SK-N-SH treated with all-trans-retinoic acid at 6 μM for 48 hours (cell line): ENCODE results near the gene ZNF391.

ENCODE experiments used
- ATAC-seq: fragments of 200-7000 bp; cut with Tn5 transposase; 3 replicates; pipeline ENCODE4 v1.9.1; 2020; ENCODE audit warnings: mild to moderate bottlenecking, moderate library complexity
- BACH2 ChIP-seq: fragments of 250-450 bp; sonication (Bioruptor Pico); IDR thresholded peaks from 2 replicates; pipeline ENCODE4 v1.9.0; 2021; ENCODE audit warnings: mild to moderate bottlenecking, borderline replicate concordance
- CREB5 ChIP-seq: fragments of 250-450 bp; sonication (Bioruptor Pico); IDR thresholded peaks from 2 replicates; pipeline ENCODE4 v1.5.1; 2020; ENCODE audit warnings: low read depth, mild to moderate bottlenecking, moderate library complexity
- CSDC2 ChIP-seq: fragments of 250-450 bp; sonication (Bioruptor Pico); IDR thresholded peaks from 2 replicates; pipeline ENCODE4 v1.5.0; 2020; ENCODE audit warnings: mild to moderate bottlenecking, moderate library complexity
- ESRRG ChIP-seq: fragments of 250-450 bp; sonication (Bioruptor Pico); IDR thresholded peaks from 2 replicates; pipeline ENCODE4 v1.6.1; 2021; ENCODE audit warnings: mild to moderate bottlenecking
- GLIS3 ChIP-seq: fragments of 250-450 bp; sonication (Bioruptor Pico); IDR thresholded peaks from 2 replicates; pipeline ENCODE4 v1.5.0; 2020; ENCODE audit warnings: mild to moderate bottlenecking, moderate library complexity
- ISL1 ChIP-seq: fragments of 250-450 bp; sonication (Bioruptor Pico); IDR thresholded peaks from 2 replicates; pipeline ENCODE4 v2.1.2; 2022; ENCODE audit warnings: mild to moderate bottlenecking, moderate library complexity
- OSR1 ChIP-seq: fragments of 250-450 bp; sonication (Bioruptor Pico); IDR thresholded peaks from 2 replicates; pipeline ENCODE4 v1.8.0; 2022; ENCODE audit warnings: moderate library complexity, mild to moderate bottlenecking, inconsistent platforms
- PATZ1 ChIP-seq: fragments of 250-450 bp; sonication (Bioruptor Pico); IDR thresholded peaks from 2 replicates; pipeline ENCODE4 v1.8.0; 2020; ENCODE audit warnings: mild to moderate bottlenecking, moderate library complexity, borderline replicate concordance
- PPARA ChIP-seq: fragments of 250-450 bp; sonication (Bioruptor Pico); IDR thresholded peaks from 2 replicates; pipeline ENCODE4 v1.5.0; 2020; ENCODE audit warnings: mild to moderate bottlenecking, borderline replicate concordance
- RARB ChIP-seq: fragments of 250-450 bp; sonication (Bioruptor Pico); IDR thresholded peaks from 2 replicates; pipeline ENCODE4 v1.8.0; 2021; ENCODE audit warnings: mild to moderate bottlenecking, moderate library complexity
- SNAI2 ChIP-seq: fragments of 250-450 bp; sonication (Bioruptor Pico); IDR thresholded peaks from 2 replicates; pipeline ENCODE4 v1.5.0; 2020; ENCODE audit warnings: mild to moderate bottlenecking, moderate library complexity
- TCF4 ChIP-seq: fragments of 250-450 bp; sonication (Bioruptor Pico); IDR thresholded peaks from 2 replicates; pipeline ENCODE4 v1.8.0; 2021; ENCODE audit warnings: mild to moderate bottlenecking, moderate library complexity, borderline replicate concordance
- TOX ChIP-seq: fragments of 250-450 bp; sonication (Bioruptor Pico); IDR thresholded peaks from 2 replicates; pipeline ENCODE4 v1.8.0; 2021; ENCODE audit warnings: mild to moderate bottlenecking, moderate library complexity, borderline replicate concordance
- TSHZ2 ChIP-seq: fragments of 250-450 bp; sonication (Bioruptor Pico); IDR thresholded peaks from 2 replicates; pipeline ENCODE4 v1.5.0; 2020; ENCODE audit warnings: mild to moderate bottlenecking, moderate library complexity
- ZC3H10 ChIP-seq: fragments of 250-450 bp; sonication (Bioruptor Pico); IDR thresholded peaks from 2 replicates; pipeline ENCODE4 v1.5.1; 2021; ENCODE audit warnings: mild to moderate bottlenecking, moderate library complexity
- ZFP3 ChIP-seq: fragments of 250-450 bp; sonication (Bioruptor Pico); IDR thresholded peaks from 2 replicates; pipeline ENCODE4 v1.5.0; 2020; ENCODE audit warnings: mild to moderate bottlenecking, moderate library complexity
- ZFP30 ChIP-seq: fragments of 450-650 bp; formaldehyde crosslinking; IDR thresholded peaks from 2 replicates; pipeline ENCODE4 v1.5.0; 2022; ENCODE audit warnings: mild to moderate bottlenecking, moderate library complexity
- ZNF565 ChIP-seq: fragments of 450-650 bp; formaldehyde crosslinking; conservative IDR thresholded peaks from 2 replicates; pipeline ENCODE4 v1.5.0; 2020; ENCODE audit warnings: low read depth, mild to moderate bottlenecking, moderate library complexity
- ZNF70 ChIP-seq: fragments of 450-650 bp; formaldehyde crosslinking; IDR thresholded peaks from 2 replicates; pipeline ENCODE4 v1.5.0; 2020; ENCODE audit warnings: mild to moderate bottlenecking, moderate library complexity
- ZNF8 ChIP-seq: fragments of 450-650 bp; formaldehyde crosslinking; IDR thresholded peaks from 2 replicates; pipeline ENCODE4 v1.5.0; 2020; ENCODE audit warnings: mild to moderate bottlenecking, moderate library complexity
- TF ChIP-seq, protein P1 (sequence below): fragments of 250-450 bp; sonication (Bioruptor Pico); IDR thresholded peaks from 2 replicates; pipeline ENCODE4 v1.5.1; 2021; ENCODE audit warnings: mild to moderate bottlenecking, moderate library complexity

The ZNF391 gene

DNA sequence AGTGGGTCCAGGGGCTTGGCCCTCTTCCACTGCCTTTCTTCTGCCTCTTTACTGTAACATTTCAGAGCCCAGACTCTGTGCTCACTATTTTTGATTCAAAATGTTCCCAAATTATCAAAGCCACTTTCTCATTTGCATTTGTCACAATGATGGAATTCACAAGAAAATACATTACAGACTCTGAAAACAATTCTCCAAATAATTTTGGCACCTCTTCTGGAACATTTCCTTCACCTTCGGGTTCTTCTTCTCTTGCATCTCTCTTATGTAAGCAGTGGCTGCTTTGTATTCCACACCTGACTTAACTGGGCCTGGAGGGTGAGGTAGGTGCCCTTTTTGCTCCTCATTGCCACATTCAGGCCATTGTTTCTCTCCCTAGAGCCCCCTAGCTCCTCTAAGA lies 54.4 kb downstream of the ZNF391 start:
- no peak for ATAC-seq
- no peak for TF ChIP-seq CSDC2
- TF ChIP-seq GLIS3 (CRISPR knock-in tag), result no peak
- no peak for TF ChIP-seq OSR1 (CRISPR knock-in tag)
- no peak for TF ChIP-seq CREB5
- no peak for TF ChIP-seq BACH2 (CRISPR knock-in tag)
- no peak for TF ChIP-seq ZFP30 (CRISPR knock-in tag)
- TF ChIP-seq PPARA (CRISPR knock-in tag), result no peak

- ATAC-seq, result no peak
- no peak for TF ChIP-seq PATZ1 (CRISPR knock-in tag)
- no peak for TF ChIP-seq TOX (CRISPR knock-in tag)
- no peak for TF ChIP-seq CSDC2
- no peak for TF ChIP-seq ZNF70
- no peak for TF ChIP-seq ISL1 (CRISPR knock-in tag)
- no peak for TF ChIP-seq CREB5
- TF ChIP-seq TSHZ2 (CRISPR knock-in tag), result no peak
- TF ChIP-seq ZNF8, result no peak
- TF ChIP-seq ZC3H10 (CRISPR knock-in tag), result no peak
- TF ChIP-seq ZFP30 (CRISPR knock-in tag), result no peak
- no peak for TF ChIP-seq ESRRG (CRISPR knock-in tag)
- no peak for TF ChIP-seq SNAI2 (CRISPR knock-in tag)
- no peak for TF ChIP-seq RARB
- TF ChIP-seq OSR1 (CRISPR knock-in tag), result no peak
- TF ChIP-seq, protein P1, sequence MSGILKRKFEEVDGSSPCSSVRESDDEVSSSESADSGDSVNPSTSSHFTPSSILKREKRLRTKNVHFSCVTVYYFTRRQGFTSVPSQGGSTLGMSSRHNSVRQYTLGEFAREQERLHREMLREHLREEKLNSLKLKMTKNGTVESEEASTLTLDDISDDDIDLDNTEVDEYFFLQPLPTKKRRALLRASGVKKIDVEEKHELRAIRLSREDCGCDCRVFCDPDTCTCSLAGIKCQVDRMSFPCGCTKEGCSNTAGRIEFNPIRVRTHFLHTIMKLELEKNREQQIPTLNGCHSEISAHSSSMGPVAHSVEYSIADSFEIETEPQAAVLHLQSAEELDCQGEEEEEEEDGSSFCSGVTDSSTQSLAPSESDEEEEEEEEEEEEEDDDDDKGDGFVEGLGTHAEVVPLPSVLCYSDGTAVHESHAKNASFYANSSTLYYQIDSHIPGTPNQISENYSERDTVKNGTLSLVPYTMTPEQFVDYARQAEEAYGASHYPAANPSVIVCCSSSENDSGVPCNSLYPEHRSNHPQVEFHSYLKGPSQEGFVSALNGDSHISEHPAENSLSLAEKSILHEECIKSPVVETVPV (CRISPR knock-in tag), result no peak
These were observed 59.9 kb downstream of the ZNF391 start for GRCh38 chr6:27448456-27448855.

DNA sequence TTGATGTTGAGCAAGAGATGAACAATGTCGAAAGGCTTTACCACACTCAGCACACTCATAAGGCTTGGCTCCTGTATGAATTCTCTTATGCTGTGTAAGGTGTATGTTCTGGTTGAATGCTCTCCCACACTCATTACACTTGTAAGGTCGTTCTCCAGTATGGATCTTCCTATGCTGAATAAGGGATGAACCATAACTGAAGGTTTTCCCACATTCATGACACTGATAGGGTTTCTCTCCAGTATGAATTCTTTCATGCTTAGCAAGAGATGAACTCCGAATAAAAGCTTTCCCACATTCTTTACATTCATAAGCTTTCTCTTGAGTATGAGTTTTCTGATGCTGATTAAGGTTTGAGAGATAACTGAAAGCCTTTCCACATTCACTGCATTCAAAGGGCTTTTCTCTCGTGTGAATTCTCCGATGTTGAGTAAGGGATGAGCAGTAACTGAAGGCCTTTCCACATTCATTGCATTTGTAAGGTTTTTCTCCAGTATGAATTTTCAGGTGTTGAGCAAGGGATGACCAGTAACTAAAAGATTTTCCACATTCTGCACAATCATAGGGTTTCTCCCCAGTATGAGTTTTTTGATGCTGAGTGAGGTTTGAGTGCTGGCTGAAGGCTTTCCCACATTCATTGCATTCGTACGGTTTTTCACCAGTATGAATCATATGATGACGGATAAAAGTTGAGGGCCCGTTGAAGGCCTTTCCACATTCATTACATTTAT lies 63.3 kb downstream of the ZNF391 start:
- TF ChIP-seq CSDC2, result no peak
- no peak for TF ChIP-seq ZFP30 (CRISPR knock-in tag)
- TF ChIP-seq, protein P1 (CRISPR knock-in tag), result no peak
- TF ChIP-seq TSHZ2 (CRISPR knock-in tag), result no peak
- TF ChIP-seq TOX (CRISPR knock-in tag), result no peak
- TF ChIP-seq CREB5, result no peak
- no peak for TF ChIP-seq ZNF8
- TF ChIP-seq ZC3H10 (CRISPR knock-in tag), result no peak
- TF ChIP-seq TCF4 (CRISPR knock-in tag), result no peak
- TF ChIP-seq RARB, result no peak
- TF ChIP-seq ISL1 (CRISPR knock-in tag), result no peak
- TF ChIP-seq ZNF565 (CRISPR knock-in tag), result no peak
- TF ChIP-seq SNAI2 (CRISPR knock-in tag), result no peak
- no peak for TF ChIP-seq ESRRG (CRISPR knock-in tag)
- no peak for TF ChIP-seq ZFP3
- TF ChIP-seq BACH2 (CRISPR knock-in tag), result no peak
- no peak for TF ChIP-seq ZNF70
- TF ChIP-seq, all 23 proteins: peak for 0
- ATAC-seq, result no peak
